ENCODE measurements around the gene MCCD1.

GRCh38 chr6:31568537-31568961 is 39.8 kb downstream of the MCCD1 start:
- TF ChIP-seq CTCF (IDR thresholded peaks at IDR 0.05; ENCODE audit: insufficient read depth, low read length, poor library complexity, severe bottlenecking) (no peak), EZH2phosphoT487 (conservative IDR thresholded peaks at IDR 0.05; ENCODE audit: low read length) (no peak)

Data from SU-DHL-6 (cell line).